ENCODE results near the gene DSCAML1.

DSCAML1 gene

DNA sequence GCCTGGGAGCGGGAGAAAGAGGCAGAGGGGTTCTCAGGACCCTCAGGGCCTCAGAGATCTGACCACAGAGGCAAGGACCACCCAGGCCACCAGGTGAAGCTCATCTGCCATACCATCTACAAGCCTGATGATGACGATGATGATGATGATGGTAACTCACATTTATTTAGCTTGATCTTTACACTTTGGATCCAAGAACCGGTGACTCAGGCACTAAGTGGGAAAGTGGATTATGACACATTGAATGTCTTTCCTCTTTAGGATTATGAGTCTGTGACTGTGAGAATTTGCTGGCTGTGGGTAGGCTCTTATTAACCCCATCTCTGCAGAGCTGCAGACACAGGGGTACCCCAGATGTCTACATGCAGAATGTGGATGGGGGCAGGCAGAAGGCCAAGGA is 110.3 kb downstream of the DSCAML1 start:
- no peak for DNase-seq

DNA sequence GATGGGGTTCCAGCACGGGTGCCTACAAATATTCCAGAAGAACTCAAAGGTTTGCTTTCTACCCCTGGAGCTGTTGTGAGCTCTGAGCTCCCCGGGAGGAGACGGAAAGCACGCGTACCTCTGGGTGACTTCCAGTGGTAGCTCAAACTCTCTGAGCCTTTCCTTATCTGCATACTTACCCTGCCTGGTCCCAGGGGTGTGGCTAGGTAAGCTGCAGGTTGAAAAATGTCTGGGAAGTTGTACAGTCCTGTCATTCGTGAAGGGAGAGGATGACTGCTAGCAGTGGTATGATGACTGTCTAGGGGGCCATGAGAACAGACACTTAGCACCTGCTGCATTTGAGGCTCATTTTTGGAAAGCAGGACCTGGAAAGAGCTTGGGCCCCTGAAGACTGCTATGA is 111.5 kb downstream of the DSCAML1 start:
- no peak for DNase-seq

DNA sequence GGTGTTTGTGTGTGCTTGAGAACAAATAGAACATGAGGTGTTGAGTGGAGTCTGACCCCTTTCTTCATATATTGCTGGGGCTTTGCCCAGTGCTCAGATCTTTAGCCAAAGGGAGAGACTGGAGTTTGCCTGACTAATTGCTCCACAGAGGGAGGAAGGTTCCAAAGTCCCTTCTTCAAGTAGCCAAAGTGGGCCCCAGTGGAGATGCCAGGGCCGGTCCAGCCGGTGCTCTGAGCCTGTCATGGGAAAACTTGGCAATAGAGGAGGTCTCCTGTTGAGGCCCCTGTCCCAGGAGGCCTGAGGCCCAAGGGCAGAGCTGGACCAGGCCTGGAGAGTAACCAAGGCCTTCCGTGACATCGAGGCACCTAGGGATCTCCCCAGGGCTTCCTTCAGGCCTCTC is 112.3 kb downstream of the DSCAML1 start:
- DNase-seq, result no peak

DNA sequence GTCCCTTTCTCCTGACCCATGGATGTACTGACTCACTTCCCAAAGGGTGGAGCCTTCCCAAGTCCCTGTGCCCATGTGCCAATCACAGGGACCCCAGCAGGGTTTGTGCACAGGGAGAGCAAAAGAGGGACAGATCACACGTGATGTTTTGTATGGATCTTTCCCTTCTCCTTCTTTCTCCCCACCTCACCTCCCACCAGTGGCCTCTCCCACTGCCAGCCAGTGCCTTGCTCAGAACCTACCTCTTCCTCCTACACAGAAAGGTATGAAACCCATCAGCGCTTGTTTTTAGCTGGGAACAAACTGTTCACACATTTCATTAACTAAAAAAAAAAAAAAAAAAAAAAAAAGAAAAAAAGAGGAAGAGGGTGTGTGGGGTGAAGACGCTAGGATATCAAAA is 112.9 kb downstream of the DSCAML1 start:
- DNase-seq, result no peak

DNA sequence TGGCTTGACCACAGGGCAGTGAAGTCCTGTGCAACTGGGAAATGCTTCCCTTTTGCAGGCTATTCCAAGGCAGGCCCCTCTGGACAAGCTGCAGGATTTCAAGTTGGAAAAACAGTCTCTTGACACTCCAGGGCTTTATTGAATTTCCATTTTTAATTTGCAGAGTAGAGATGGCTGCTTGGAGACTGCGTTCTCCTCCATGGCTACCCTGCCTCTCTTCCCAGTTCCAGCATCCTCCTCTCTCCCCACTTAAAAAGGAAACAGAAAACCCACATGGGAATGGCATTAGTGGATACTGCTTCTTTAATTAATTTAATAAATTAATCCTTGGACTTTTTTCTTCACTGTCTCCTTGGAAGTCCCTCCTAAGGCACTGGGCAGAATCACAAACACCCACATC is 115.6 kb downstream of the DSCAML1 start:
- DNase-seq, result no peak

DNA sequence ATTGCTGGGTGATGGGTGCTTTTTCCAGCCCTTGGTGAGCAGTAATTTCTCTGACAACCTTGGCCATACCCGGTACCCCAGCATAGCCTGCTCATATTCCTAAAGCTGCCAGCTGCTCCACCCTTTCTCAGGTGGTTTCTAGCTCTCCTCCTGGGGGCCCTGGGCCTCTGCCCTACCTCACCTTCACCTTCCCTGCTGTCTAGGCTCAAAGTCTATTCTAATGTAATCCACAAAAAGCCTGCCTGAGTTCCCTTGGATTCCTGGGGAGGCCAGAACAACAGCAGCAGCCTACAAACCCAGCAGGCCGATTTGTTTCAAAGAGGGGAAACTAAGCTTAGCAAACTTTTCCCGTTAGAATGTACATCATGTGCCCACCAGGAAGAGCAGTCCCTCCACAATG is 117.6 kb downstream of the DSCAML1 start:
- DNase-seq, result no peak

DNA sequence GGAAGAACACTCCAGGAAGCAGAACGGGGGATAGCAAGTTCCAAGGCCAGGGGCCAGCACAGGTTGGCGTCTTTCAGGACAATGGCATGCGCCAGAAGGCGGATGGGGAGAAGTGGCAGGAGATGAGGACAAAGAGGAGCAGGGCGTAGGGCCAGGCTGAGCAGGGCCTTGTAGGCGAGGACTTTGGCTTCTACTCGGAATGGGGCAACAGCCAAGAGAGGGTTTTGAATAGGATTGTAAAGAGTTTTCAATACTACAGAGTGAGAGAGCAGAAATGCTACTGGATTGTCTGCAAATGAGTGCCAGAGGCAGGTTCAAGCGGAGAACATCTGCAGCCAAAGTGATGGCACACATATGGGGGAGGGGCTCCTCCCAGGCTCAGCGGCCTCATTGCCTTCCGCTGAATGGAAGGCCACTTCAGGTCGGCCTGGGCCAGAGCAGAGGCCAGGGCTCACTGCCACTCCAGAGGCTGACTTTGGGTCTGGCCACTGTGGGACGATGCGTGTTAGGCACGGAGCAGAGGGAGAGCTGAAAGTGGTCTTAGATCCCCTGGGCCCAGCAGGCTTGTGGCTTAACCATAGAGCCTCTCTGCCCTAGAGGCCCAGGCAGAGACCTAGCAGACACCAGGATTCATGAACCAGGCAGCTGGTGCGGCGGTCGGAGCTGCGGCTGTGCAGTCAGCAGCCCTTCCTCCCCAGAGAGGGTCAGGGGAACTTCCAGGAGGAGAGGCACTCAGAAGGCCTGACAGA is 118.2 kb downstream of the DSCAML1 start:
- DNase-seq, result no peak

DNA sequence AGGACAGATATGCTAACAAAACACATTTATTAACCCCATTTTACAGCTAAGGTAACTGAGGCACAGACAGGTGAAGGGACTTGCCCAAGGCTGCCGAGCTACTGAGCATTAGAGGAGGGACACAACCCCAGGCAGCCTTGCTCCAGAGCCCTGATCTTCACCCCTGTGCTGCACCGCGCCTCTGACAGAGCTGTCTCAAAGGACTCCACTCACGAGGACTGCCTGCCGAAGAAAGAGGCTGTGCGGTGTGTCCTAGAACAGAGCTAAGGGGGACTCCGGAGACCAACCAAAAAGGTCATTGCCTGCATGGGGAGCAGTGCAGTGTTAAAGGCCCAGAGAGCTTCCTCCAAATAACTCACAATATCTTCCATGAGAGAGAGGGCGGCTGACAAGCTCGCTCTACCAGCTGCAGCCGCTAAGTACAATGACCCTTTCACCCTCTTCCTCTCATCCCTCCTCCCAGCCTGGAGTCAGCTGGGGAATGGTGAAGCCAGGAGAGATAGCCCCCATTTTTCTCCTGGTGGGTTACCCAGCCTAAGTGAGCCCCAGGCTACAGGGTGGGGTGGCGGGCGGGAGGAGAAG is 119.2 kb downstream of the DSCAML1 start:
- no peak for DNase-seq

DNA sequence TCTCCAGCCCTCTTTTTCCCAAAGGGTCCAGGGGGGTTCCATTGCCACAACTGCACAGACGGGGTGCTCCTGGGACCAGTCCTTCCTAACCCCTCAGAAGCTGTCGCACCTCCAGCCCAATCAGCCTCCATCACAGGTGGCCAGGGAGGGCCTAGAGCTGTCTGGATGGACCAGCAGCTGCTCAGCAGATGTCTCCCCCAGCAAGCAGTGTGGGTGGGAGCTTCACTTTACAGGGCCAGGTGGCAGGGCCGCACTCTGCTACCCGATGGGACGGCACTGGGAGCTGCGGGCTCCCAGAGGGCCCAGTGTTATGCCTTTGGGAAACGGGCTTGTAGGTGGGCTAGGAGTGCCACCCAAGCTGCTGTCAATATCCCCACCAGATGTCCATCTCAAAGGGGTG is 120.5 kb downstream of the DSCAML1 start:
- DNase-seq, result no peak

DNA sequence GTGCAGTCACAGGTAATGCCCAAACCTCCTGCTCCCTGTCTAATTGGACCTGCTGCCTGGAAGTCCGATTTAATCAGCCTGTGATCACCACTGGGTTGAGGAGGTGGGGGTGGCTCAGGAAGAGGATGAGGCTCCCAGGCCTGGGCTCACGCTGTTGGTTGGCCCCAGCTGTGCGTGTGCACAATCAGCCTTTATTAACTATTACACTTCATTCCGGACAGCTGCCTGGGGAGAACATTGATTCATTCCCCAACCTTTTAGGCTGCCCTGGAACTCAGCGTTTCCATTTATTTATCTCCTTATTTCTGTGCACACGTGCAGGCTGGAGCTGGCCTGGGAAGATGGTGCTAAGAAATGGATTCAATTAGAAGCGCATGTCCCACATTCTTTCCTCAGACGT is 123.4 kb downstream of the DSCAML1 start:
- no peak for DNase-seq

DNA sequence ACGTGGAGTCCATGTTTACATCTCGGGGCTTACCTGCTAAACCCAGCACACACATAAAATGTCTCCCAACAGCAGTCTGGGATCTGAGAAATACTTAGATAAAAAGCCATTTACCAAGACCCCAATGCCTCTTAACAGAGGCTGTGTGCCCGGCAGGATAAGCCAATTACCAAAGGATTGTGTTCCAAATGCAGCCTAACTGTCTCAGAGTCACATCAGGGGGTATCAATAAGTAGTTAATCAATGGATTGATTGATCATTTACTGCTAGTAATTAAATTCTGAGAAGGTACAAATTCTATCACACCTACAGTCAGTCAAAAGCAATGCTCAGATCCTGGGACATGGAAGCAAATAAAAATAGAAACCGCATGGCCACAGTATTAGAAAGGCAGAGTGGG is 125.6 kb downstream of the DSCAML1 start:
- DNase-seq, result no peak

DNA sequence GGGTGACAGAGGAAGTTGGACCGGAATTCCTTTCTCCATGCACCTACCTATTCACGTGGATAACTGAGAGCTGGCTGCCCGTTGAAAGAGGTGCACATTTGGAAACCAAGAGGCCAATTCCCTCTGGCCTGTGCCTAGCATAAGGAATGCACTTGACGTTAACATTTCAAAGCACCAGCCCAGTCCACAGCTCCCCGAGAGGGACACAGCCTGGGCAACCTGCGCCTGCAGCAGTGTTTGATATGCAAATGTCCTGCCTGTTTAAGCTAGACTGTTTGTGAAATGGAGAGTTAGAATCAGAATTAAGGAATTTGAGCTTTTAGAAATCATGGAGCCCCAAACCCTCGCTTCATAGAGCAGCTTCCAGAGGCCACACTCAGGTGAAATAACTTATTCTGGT is 126.1 kb downstream of the DSCAML1 start:
- no peak for DNase-seq

DNA sequence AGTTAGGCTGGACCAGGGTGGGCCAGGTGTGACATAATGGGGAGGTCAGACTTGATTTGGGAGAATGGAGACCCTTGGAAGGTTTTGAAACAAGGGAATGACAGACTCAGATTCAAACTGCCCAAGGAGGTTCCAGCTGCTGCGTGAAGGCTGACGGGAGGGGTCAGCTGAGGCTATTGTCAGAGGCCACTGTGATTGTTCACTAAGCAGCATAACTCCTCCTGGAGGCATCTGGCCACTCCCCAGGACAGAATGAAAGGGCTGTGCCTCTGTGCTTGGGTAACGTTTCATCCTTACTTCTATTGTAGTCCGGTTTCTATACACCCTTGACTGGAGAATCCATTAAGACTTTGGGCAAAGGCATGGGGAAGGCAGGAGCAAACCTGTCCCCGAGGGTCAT is 126.6 kb downstream of the DSCAML1 start:
- DNase-seq, result no peak

DNA sequence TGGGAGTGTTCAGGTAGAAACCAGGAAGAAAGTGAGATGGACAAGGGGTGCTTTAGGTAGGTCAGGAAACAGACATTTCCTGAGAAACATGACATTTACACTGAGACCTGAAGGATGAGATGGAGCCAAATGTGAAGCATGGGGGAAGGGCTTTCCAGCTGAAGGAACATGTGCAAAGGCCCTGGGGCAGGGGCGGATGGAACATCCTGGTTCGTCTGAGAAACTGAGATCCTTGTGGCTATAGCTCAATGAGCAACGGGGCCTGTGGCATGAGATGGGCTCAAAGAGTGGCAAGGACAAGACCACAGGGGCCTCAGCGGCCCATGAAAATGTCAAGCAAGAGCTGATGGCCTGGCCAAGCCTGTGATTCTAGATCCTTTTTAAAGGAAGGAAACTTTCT is 127.4 kb downstream of the DSCAML1 start:
- DNase-seq, result no peak

DNA sequence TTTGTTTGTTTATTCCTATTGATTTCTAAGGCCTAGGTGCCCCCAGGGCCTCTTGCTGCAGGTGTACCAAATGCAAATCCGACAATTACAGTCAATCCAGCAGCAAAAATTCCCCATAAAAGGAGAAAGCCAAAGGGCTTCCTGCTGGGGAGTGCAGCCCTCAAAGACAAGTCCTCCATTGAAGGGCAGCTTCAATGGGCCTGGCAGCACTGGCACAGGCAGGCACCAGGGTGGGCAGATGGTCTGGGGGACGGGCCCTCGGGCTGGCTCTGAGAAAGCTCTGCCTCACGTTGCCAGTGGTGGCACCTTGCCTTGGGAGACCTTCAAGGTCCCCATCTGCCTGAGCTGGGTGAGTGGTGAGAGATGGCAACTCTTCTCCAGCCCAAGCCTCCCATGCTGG is 128.0 kb downstream of the DSCAML1 start:
- DNase-seq, result no peak

DNA sequence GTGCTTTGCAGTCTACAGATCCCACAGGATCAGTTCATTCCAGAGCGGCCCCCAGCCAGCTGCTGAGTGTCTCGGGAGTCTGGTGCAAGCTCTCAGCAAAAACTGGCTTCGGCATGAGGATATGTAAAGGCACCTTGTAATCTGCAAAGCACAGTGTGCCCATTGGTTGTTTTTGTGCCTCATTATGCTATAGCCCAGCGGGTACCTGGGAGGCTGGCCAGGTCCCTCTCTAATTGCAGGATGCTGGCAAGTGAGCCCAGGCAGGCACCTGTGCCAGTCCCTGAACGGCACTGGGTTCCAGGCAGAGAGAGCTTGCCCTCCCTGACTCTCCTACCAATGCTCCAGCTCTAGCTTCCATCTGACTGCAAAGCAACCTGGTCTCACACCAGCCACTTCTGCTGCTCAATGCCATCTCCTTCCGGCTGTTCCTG is 128.7 kb downstream of the DSCAML1 start:
- DNase-seq, result no peak

DNA sequence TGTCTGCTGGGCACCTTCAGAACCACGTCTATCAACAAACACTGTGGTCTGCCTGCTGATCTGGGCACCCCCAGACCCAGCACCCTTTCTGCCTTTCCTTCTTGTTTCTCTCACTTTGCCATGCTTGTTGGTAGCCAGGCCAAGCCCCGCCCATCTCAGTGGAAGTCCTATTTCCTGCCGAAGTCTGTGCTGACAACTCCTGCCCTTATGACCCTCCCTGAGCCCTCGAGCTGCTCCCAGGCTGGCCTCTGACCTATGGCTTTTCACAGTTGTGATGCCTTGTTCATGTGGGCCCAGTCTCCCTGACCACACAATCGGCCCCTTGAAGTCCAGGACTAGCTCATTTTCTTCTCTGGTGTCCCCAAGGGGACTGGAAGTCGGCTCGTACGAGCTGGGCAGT is 132.1 kb downstream of the DSCAML1 start:
- DNase-seq, result no peak

DNA sequence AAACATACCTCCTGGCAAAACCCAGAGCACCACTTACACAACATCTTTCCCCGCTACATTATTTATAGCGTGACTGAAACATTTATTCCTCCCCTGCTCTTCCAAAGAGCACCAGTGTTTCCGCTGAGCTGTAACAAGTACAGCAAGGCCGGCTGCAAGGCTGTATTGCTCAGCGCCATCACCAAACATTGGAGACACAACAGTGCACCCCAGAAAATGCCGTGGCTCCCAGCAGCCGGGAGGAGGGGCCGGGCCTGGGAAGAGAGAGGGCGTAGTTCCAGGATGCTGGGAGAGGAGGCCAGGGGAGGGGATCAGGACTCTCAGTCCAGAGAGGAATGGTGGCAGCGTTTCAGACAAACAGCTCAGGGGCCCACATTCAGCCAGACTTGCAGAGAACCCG is 133.2 kb downstream of the DSCAML1 start:
- DNase-seq, result no peak

DNA sequence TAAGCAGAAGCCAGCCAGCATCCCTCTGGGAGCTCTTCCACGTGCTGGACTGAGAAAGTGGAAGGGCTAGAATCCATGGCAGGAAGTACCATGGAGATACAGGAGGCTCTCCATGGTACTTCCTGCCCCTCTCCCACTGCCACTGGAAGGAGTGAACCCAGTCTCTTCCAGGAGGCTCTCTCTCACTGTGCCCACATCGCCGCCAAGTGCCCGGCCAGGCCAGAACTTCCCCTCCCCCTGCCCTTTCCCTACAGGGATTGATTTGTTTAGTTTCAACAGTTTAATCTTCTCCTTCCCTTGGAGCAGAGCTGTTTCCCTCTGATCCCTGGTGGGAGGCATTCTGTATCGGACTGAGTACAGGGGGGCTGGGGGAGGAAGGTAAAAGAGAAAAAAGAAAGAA is 133.6 kb downstream of the DSCAML1 start:
- no peak for DNase-seq

DNA sequence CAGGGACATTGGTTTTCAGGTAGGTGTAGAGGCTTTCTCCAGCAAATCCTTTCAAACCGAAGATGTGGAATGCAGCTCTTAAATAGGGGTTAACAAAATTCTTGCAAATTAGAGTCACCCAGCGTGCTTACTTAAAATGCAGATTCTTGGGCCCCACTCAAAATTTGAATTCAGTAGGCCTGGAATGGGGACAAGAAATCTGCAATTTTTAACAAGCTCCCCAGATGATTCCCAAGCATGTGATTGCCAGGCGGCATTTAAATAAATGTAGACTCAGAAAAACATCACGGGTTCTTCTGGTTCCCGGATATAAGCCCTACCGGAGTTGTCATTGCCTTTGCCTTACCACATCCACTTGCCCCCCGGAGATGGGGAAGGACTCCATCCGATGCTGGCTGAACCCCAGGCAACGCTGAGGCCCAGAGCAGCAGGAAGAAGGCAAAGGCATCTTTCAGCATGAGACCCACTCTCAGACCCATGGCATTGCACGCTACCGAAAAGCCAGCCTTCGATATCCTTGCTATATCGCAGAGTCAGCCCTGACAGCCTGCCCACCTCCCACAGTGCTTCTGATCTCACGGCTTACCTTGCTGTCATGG is 134.2 kb downstream of the DSCAML1 start:
- no peak for DNase-seq

DNA sequence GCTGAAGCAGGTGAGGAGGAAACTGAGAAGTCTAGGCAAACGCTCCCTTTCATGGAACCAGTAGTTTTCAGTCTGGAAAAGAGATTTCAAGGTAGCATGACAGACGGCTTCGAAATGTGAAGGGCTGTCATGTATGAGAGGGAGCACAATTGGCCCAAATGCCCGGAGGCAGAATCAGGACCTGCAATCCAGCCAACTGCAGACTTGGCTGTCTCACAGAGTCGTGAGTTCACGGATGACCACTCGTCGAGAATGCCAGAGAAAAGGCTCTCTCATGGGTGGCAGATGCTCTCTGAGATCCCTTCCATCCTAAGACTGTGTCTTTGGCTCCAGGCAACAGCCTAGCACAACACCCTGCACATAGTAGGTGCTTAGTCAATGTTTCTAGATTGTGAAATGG is 134.8 kb downstream of the DSCAML1 start:
- no peak for DNase-seq

DNA sequence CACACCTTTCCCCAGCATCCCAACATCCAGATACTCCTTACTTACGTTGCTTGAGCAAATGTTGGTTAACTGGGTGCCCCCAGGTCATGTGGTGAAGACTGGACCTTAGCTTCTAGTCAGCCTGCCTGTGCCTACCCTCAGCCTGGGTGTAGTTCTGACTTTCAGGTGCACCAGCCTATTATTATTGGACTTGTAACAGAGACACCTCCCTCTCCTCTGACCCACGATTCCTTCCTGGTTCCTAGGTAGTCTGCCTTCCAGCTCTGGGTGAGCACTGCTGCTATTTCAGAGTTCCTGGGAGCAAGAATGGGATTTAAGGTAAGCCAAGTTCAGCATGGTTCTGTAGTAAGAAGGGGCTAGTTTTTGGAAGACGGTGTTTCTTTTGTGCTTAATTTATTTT is 138.2 kb downstream of the DSCAML1 start:
- DNase-seq, result no peak

DNA sequence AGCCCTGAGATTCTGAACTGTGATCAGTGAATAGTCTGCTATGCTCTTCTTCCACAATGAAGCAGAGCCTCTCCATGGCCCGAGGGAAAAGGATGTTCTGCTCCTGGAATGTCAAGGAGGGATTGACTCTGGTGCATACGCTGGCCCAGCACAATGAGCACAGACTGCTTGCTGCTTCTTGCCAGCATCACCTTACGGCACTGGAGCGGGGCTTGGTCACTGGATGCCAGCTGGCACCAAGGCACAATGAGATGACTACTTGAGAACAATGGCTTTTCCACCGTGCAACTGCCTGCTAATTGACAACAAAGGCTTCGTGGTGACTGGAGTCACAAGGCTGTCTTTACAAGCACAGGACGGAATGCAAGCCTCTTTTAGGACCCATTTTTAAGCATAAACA is 139.2 kb downstream of the DSCAML1 start:
- DNase-seq, result no peak
